HG03571 (cell line): Measurements from ENCODE around the gene MRPL36.
"Not testable (repeated sequence)": the region's sequence is repeated elsewhere in the genome, so short reads cannot be mapped to it uniquely, and the experiment has no call there.

ENCODE experiments used
- ATAC-seq: cut with Tn5 transposase; IDR thresholded peaks from one replicate; pipeline ENCODE4 v1.9.1; 2021; ENCODE audit not compliant: unreplicated experiment

Gene MRPL36

DNA sequence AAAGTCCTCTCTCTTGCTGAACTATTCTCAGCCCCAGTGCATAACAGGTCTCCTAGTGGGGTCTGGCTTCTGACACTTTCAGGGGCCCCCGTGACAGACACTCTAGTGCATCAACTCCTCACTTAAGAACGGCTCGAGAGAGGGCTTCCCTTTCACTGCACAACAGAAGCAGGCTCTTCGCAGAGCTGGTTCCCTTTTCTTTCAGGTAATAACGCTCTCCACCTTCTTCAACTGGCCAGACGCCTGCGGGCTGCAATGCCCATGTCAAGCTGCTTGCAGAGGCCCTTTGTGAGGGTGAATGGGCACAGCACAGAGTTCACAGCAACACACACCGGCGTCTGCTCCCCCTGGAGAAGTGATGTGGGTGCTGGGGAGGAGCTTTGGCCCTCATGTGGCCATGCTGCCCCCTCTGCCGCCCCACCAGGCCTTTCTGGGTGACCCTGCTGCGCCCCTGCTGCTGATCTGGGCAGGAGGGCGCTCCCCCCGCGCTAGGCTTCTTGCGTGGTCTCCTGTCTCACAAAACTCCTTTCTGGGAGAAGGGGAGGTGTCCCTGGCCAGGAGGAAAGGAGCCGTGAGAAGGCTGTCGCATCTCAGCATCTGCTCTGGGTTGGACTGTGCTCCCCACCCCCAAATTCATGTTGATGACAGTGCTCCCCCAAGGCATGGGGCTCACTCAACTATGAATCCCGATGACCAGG lies 2.4 kb downstream of the MRPL36 start:
- no peak for ATAC-seq

DNA sequence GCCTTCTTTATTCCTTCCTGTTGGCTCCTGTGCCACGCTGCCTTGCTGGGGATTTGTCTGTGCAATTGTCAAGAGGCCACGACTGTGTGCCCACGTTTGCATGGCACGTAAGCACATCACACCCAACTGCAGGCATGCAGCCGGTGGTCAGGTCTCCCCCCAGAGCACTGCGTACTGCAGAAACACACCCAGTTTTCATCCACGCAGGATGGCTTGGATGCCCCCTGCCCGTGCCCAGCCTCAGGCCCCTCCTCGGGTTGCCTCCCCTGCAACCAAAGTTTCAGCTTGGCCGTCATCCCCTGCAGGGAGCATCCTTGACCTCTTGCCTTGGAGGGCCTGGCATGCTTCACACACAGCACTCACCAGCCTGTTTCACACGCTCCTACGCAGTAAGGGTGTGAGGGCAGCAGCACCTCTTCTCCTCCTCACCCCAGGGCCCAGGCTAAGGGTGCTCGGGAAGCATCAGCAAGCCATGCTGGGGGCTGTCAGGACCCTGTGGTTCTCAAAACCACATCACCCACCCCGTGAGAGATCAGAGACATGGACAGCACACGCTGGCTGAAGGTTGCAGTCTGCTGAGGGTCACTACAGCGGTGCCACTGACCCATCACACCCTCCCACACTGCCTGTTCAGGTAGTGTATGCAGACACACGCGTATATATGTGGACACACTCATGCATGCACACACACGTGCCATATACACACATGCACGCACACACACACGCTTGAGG lies 3.1 kb downstream of the MRPL36 start:
- ATAC-seq = no peak

DNA sequence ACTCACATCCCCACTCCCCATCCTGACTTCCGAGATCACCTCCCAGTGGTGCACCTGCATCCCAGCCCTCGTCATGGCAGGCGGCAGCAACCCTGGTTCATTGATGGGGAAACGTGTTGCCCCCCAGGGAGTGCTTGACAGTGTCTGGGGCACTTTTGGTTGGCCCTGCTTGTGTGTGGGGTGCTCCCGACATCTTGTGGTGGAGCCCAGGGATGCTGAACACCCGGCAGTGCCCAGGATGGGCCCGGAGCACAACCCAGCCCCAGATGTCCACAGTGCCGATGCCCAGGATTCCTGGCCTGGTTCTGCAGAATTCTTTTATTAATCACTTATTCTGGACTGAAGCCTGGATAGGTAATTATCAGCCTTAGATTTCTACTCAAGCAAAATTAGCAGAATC lies 3.7 kb downstream of the MRPL36 start:
- ATAC-seq = no peak

DNA sequence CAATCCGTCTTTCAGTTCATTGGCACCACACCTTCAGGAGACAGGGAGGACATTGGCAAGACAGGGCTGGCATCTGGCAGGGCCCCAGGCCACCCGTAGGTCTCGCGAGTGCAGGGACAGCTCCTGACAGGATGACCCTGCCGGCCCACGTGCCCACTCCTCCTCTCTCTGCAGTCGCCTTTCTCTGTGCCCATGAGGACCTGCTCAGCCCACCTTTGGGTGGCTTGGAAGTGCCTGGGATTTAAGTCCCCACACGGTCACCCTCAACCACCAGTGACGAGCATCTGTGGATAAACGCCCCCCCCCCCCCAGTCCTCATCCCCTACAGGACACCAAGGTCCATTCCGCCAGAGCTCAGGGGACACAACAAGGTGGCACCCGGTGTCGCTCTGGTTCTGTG lies 4.1 kb downstream of the MRPL36 start:
- ATAC-seq = no peak

DNA sequence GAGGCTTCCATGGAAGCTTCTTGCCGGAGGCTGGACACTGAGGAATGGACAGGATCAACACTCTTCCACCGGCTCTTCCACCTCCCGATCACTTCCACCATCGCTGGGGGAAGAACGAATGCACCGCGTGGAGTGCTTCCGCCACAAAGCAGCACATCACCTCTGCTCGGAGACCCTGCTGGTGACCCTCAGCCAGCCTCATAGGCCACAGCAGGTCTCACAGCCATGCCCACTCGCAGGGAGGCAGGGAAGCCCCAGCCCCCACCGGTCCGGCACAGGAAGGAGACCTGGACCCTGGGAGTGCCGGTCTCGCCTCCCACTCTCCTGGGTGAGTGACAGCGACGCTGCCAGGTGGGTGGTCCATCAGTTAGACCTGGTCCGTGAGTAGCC lies 4.7 kb downstream of the MRPL36 start:
- no peak for ATAC-seq

DNA sequence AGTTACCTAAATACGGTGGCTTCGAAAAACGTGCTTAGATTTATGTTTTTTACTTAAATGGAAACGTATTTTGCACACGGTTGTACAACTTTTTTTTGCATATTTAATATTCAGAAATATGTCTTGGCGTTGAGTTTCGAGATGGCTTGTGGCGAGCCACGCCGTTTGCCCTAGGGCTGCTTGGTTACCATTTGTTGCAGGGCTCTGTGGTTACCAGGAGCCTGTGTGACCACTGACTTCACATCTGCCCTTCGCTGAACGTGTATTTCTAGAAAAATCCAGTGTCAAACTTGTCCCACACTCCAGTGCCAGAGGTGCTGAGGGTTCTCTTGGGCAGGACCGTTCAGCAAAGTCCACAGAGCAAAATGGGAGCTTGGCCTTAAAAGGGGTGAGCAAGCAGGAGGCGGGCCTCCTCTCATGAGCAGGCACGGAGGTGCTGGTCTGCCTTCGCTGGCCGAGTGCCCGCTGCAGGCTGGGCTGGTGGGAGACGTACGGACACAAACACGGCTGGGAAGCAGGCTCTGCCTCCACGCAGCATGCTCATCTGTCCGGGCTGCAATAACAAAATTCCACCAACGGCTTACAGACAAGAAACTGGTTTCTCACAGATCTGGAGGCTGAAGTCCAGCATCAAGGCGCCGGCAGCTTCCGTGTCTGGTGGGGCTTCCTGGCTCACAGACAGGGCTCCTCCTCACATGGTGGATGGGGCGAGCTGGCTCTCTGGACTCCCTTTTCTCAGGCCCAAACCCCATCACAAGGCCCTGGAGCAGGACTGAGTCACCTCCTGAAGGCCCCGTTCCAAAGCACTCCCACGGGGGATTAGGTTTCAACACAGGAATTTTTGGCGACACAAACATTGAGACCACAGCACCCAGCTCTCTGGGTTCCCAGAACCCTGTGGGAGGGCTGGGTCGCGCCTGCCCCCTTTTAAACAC lies 5.4 kb downstream of the MRPL36 start:
- no peak for ATAC-seq

DNA sequence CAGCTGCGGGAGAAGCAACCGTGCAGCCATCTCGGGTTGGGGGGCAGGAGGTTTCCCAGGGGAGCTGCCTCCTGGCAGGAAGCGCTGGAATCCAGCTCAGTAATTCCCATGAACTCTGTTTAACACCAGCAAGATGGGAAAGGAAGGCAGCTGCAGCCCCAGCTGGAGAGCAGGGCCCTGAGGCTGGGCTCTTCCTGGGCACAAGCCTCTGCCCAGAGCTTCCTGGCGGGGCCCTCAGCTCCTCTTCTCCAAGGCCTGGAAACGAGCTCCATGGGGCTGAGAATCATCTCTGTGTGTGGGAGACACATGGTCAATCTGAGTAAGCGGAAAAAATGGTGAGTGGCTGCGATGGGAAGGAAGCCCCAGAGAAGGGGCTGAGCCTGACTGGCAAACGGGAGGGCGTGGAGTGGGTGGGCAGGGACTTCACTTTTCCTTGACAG lies 6.3 kb downstream of the MRPL36 start:
- no peak for ATAC-seq

DNA sequence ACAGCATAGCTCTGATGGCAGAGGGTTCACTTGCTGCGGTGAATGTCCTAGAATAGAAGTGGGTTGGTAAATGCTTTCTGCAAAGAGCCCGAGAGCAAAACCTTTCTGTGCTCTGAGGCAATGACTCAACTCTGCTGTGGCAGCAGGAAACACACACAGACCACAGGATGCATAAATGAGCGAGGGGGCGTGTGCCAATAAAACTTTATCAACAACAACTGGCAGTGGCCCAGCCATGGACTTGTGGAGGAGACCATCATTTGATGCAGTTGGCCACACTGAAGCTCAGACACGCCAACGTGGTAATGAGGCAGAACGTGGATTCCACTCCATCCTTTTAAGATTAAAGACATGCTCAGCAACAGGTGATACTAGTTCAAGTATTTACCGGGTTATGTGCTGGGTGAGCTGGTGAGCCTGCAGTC lies 6.8 kb downstream of the MRPL36 start:
- ATAC-seq = peak; percentile 92

DNA sequence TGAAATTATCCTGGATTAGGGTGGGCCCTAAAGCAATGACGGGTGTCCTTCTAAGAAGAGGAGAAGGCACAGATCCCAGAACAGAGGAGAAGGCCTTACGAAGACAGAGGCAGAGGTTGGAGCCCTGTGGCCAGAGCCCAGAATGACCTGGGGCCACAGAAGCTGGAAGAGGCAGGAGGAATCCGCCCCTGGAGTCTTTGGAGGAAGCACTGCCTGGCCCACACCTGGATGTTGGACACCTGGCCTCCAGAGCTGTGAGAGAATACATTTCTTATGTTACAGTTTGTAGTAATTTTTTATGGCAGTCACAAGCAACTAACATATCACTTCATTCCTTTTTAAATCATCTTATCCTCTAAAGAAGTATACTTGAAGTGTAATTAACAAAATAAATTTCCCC lies 8.5 kb downstream of the MRPL36 start:
- ATAC-seq = no peak

DNA sequence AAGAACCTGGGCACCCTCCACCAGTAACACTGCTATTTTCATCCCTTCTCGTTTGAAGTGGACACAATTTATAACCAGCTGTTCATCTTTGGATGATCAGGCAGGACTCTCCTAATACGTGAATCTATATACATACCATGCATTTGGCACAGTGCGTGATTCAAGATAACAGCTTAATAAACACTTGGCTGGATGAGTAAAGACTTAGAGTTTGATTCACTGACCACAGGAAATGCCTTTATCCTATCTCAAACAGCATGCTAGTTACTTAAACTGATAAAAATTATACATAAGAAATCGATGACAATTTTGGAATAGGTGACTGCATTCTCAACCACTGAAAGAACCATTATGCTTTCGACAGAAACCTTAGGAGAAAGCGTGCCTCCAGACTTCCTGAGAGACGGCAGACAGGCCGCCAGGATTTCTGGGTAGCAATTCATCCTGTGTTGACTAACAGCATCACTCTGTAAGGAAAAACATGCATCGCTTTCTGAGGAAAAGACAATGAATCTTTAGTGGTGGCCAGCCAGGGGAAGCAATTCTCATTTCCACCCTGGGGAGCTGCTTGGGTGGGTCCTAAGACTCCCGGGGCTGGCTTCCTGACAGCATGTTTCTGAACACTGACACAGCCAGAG lies 9.7 kb downstream of the MRPL36 start:
- ATAC-seq = no peak

DNA sequence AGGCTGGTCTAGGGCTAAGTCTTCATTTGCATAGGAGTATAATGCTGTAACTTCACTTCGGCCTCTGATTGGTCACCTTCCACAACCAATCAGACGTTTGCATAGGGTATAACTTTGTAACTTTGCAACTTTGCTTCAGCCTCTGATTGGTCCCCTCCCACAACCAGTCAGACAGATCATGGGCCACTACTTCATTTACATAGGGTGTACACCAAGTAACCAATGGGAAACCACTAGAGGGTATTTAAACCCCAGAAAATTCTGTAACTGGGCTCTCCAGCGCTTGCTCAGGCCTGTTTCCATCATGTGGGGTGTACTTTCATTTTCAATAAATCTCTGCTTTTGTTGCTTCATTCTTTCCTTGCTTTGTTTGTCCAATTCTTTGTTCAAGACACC lies 10.2 kb downstream of the MRPL36 start:
- ATAC-seq = not testable (repeated sequence)

DNA sequence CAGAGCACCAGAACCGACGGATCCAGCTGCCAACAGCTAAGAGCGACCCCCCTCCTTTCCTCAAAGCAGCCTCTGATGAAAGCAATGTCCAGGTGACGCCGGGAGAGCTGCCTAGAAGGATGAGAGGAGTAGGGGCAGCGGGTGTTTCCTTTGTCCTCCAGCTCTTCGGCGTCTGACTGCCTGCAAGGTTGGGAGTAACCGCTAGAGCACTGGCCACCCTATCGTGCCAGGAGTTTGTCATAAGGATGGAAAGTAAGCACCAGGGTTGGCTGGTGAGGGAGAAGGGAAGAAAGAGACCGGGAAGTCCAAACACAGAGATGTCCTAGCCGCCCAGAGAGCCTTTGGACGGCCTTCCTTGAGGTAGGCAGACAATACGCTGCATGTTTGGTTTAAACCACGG lies 10.8 kb downstream of the MRPL36 start:
- no peak for ATAC-seq

DNA sequence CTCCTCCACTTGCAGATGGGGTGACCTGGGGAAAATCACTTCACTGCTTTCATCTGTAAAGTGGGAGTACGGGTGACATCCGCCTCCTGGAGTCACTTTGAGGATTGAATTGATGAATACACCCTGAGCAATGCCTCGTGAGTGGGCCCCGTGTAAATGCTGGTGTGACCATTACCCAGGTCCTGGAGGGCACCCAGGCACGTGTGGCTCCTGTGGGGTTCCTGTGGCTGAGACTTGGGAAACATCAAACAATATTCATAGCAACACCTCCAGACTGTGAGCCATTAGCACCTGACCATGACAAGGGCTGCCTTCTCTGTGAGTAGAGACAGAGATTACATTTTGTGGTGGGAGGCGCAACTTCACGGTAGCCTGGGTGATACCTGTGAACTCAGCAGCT lies 11.4 kb downstream of the MRPL36 start:
- no peak for ATAC-seq

DNA sequence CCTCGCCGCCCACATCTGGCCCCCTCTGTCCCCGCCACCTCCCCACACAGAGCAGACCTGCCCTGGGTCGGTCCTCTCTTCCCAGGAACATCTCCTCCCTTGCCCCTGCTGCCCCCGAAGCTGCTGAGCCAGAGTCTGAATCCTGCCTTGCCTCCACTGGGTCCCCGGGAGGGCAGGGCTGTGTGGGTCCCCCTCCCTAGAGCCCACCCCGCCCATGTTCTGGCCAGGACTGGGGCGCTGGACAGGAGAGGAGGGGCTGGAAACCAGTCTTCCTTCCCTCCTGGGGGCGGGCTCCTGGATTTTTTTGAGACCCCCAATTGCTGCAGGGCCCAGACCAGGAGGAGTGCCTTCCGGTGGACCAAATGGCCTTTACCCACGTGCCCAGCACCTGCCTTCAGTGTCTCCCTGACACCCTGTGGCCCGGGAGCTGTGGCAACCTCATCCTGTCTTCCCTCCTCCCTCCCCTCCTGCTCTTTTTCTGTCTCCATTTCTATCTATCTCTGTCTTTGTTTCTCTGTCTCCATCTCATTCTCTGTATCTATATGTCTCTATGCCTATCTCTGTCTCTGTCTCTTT lies 12.1 kb downstream of the MRPL36 start:
- no peak for ATAC-seq

DNA sequence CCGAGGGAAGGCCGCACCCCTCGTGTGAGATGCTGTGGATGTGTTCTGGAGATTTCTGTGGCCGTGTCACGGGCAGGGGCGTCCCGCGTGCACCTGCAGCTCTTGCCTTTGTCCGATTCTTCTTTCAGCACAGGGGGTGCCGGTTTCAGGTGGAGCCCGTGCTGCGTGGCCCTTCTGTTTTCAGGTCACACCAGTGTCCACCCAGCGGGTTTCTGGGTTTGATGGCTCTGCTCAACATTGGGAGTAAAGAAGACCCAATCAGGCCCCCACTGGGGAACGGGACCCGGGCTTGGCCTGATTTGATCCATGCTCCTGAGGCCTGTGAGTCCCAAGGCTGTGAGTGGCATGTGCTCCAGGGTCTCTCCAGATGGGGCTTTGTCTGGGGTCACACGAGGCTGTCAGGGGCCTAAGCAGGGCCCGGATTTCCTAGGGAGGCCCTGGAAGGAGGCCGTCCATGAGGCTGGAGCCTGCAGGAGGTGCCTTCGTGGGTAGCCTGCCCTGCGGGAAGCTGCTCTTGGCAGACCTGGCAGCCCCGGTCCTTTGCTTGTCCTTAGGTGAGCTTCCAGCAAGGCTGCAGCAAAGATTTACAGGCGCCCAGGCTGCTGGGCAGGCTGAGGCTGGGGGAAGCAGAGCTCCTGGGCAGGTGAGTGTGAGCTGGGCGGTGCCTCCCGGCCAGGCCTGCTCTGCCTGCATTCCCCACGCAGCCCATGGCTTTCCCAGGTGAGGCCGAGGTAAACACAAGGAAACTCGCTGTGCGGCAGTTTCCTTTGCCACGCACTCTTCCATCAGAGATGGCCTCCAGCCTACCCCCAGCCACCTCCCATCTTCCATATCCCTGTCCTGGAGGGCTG lies 12.8 kb downstream of the MRPL36 start:
- no peak for ATAC-seq

DNA sequence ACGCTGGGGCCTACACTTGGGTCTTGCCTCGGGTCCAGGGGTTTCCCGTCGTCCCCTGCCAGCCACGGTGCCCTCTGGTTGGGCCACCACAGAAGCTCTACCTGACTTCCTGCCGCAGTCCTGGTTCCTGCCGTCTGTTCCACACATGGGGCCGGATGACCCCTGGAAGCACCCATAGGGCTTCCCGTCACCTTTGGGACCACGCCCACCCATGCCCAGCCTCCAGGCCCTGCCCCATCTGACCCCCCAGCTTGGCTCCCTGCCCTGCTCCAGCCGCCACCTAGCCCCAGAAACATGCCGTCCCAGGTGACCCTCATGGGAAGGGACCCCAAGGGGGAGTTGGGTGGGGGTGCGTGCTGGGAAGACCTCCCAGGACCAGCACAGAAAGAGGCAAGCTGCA lies 13.7 kb downstream of the MRPL36 start:
- no peak for ATAC-seq

DNA sequence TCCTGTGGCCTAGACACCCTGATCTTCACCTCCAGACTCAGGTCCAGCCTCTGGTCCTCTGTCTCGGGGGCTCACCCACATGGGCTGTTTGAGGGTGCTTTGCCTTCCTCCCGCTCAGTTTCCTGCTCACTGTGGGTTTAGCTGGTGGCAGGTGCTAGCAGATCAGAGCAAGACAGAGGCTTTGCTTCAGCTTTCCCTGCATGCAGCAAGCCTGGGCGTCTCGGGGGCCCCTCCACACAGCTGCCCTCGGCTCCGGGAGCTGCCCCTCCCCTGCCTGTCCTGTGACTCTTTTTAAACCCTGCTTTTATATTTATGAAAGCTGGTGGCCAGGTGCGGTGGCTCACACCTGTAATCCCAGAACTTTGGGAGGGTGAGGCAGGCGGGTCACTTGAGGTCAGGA lies 14.6 kb downstream of the MRPL36 start:
- ATAC-seq = no peak

DNA sequence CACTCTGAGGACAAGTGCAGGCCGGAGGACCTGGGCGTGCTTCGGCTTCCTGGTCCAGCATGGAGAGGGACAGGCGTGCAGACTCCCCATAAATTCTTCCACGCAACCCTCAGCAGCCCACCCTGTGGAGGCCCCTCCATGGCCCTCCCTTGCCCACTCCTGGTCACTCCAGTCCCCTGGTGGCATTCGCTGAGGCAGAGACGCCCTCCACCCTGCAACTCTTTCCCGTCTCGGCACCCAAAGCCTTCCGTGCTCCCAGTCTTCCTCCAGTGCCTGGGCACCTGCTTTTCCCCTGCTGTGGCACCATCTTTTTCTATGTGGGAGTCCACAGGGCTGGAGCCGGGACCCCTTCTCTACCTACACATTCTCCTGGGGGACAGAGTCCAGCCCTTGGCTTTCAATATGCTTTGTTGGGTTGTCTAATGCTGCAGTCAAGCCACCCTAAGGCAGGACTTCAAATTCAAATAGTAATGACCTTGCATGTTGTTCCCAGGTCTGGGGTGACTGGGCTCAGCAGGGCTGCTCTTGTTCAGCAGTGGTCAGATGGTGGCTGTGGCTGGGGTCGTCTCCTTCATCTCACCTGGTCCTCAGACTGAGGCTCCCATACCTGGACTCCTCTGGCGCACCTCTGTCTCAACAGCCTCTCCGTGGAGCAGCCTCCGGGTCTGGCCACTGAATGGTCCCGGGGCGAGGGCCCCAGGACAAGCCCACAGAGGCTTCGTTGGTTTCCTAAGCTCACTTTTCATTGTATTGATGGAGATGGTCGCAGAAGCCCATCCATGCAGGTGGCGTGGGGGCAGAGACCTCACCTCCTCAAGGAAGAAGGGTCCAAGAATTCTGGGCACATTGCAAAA lies 15.2 kb downstream of the MRPL36 start:
- ATAC-seq = no peak

DNA sequence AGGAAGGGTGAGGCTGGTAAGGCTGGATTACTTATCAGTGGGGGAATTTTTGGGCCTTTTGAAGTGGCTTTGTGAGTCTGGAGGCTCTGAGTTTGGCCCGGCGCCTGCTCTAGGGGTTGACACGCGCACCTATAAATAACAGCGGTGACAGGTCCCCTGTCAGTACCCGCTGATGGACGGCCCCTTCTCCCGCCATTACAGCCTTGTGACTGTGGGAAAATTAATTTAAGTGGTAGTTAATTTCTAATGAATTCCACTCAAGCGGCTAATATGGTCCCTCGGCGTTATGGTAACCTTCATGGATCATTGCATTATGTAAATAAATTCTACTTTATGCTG lies 16.5 kb downstream of the MRPL36 start:
- ATAC-seq = peak; percentile 85
